NCI-H345 treated with DMSO at 0.1 percent for 48 hours (cell line): Measurements from ENCODE around the gene LUM.
"Not testable (repeated sequence)": the region's sequence is repeated elsewhere in the genome, so short reads cannot be mapped to it uniquely, and the experiment has no call there.

Experiments used
- DNase-seq: peaks from one replicate; lab custom pipeline; 2025; ENCODE audit not compliant: unreplicated experiment; lab: John Stamatoyannopoulos, UW

LUM gene

DNA sequence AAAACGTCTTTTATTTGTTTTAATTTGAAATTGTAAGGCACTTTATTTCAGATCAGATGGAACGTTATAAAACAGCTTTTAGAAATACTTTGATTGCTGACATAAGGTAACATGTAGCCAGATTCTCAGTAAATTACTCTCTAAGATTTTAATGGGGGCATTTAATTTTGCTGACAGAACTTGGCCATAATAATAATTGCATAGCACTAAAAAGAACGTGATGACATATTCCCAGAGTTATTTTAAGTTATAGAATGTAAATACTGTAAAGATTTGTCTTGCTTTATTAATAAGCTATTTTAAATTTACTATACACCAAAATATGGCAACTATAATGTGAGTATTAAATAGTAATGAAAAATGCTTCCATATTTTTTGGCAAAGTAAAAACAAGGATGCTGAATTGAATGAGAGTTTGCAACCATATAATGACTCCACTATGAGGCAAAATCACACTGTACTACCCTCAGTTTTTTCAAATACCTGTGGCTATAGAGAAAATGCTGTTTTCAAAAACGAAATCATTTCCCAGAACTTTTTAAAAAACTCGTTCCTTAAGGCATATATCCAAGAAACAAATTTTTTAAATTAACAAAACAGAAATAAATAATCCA is 876 bp downstream of the LUM start:
- DNase-seq = no peak

- DNase-seq = no peak
Measured at GRCh38 chr12:91109581-91110310, 1.5 kb downstream of the LUM start.

DNA sequence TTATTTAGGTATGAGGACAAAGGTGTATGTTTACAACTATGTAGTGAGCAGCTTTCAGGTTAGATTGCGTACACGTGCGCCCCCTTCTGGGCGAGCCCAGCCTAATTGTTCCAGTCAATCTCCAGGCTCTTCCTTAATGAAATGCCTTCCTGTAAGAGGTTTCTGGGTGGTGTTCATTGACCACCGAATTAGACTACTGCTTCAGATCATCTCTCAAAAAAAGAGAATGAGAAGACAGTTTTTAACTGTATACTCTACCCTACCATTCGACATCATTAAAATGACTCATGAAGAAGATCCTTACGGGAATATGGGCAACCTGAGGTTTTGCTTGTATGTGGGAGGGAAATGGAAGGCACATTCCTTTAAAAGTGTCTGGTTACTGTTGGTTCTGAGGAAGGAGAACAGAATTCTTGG is 2.1 kb downstream of the LUM start:
- DNase-seq = no peak

GRCh38 chr12:91108196-91108755 is 3.0 kb downstream of the LUM start:
- DNase-seq = no peak

DNA sequence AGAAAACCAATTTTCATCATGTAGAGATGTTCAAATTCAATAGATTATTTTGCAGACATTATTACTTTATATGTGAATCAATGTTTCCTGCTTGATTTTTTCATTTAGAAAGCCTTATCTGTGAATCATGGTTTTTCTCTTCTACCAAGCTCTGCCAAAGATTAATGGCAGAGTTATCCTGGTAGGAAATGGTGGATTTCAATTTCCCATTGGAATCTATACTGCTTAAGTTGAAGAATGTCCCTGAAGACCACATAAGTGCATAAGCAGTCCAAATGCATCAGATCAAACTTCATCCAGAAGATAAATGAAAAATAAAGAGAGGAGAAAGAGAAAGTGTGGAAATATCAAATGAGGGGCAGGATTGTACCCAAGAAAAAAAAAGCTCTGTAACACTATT is 5.0 kb downstream of the LUM start:
- no peak for DNase-seq

GRCh38 chr12:91105807-91106206 is 5.5 kb downstream of the LUM start:
- DNase-seq = no peak

- no peak for DNase-seq
Measured at GRCh38 chr12:91104812-91105466, 6.4 kb downstream of the LUM start.

DNA sequence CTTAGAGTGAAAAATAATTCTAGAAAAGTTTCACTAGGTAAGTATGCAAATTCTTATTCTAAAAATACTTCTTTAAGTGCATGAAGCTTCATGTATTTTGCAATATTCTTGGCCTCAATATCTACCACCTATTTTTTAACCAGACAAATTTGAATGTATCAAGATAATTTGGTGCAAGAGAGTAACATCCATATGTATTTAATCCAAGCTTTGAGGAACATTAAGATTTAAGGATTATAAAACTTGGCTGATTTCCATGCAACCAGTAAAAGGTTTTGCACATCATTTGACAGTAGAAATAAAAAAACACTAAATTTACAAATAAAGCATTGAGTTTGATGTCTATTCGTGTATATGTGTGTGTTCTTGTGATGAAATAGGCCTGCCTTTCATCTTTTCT is 7.7 kb downstream of the LUM start:
- DNase-seq = no peak

DNA sequence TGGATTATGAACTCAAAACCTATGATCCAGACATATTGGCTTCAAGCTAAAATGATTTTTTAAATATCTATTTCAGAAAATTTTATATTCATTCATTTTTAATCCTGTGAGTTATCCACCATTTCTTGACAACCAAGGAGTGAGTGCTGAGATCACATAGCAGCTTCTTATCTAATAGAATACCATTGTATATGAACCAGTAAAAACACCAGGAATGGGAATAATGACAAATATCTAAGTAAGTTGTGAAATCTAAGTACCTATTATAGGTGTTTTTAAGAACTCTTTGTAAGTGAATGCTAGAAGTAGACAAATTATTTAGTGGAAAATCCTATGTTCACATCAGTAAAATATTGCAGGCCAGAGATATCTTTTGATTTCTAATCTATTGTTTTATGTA is 8.2 kb downstream of the LUM start:
- no peak for DNase-seq

DNA sequence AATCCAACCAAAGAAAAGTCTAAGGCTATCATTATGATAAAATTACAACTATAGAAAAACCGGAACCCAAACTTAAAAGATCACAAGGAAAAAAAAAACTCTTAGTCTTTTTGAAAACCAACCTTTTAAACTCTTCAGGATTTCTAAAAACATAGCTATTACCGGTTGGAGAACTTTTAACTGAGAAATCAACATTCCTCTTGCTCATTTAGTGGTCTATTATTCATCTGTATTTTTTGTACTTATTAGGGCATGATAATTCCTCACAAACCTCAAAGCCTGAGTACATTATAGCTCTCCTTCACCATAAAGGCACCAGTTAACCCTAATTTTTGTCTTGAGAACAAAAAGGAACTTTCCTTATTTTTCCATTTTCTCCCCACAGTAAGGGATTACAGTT is 10.4 kb downstream of the LUM start:
- no peak for DNase-seq

DNA sequence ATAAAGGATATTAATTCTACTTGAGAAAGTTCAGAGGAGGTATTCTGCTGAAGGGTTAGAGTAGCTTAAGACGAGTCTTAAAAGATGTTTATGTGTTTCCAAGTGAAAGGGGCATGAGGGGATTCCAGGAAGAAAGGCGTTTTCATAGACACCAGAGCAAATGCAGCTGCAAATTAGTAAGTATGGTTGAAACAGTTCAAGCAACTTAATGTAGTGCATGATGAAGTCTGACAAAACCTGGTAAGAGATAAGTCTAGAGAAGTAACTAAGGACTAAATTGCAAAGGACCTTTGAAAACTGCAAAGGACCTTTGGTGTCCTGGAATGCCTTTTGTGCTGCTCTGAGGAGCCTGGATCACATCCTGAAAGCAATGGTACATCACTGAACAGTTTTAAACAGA is 11.5 kb downstream of the LUM start:
- no peak for DNase-seq

GRCh38 chr12:91099341-91099740 is 12.0 kb downstream of the LUM start:
- no peak for DNase-seq

- no peak for DNase-seq
Measured at GRCh38 chr12:91098941-91099340, 12.4 kb downstream of the LUM start.

DNA sequence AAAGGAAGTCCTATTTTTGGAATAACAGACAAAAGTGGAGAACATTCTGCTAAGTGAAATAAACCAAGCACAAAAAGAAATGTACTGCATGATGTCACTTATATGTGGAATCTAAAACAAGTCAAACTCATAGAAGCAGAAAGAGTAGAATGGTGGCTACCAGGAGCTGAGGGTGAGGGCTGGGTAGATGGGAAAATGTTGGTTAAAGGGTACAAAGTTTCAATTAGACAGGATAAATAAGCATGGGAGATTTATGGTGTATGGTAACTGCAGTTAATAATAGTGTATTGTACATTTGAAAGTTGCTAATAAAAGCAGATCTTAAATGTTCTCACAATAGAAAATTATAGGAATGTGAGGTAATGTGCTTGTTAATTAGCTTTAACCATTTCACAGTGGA is 12.8 kb downstream of the LUM start:
- DNase-seq = no peak

- DNase-seq = no peak
Measured at GRCh38 chr12:91094957-91095356, 16.3 kb downstream of the LUM start.

DNA sequence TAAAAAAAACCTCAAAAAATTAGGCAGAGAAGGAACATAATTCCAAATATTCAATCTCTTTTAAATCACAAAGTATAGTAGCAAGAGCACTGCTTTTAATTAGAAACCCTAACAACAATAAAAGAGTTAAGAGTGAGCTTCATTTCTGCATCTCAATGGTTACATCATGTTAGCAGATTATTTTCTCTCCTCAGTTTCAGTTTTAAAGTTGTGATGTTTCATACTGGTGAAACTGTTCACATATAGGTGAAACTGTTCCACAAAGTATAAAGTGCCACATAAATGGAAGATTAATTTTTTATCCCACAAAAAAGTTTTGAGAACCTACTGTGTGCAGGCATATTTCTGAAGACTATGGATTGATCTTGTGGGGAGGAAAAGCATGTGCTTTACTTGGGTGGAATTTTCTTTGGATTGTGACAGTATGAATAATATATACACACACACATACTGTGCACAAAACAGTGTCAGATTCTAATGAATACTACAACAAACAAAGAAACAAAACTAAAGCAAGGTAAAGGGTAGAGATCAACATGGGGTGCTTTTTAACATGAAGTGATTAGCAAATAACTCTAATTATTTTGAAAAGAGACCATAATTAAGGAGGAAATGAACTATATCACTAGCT is 17.1 kb downstream of the LUM start:
- DNase-seq = no peak

DNA sequence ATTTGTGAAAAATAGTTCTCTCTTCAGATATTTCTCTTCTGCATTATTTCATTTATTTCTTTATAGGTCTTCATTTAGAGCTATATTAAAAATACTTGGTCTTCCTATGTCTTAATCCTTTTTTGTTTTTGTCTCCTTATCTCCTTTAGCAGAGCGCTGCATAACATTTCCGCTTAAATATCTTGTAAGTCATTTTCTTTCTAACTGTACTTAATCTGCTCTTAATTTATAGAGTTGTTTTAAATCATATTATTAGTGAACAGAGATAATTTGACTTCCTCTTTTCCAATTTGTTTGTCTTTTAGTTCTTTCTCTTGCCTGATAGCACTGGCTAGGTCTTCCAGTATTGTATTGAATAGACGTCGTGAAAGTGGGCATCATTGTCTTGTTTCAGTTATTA is 18.0 kb downstream of the LUM start:
- DNase-seq = no peak

GRCh38 chr12:91091916-91092715 is 19.2 kb downstream of the LUM start:
- DNase-seq = no peak

DNA sequence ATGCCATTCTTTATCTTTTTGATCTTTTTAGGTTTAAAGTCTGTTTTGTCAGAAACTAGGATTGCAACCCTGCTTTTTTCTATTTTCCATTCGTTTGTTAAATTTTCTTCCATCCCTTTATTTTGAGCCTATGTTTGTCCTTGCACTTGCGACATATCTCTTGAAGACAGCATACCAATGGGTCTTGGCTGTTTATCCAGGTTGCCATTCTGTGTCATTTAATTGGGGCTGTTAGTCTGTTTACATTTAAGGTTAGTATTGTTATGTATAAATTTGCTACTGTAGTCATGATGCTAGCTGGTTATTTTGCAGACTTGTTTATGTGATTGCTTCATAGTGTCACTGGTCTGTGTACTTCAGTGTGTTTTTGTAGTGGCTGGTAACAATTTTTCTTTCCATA is 21.3 kb downstream of the LUM start:
- DNase-seq = not testable (repeated sequence)

GRCh38 chr12:91080041-91080440 is 31.3 kb downstream of the LUM start:
- DNase-seq = no peak

DNA sequence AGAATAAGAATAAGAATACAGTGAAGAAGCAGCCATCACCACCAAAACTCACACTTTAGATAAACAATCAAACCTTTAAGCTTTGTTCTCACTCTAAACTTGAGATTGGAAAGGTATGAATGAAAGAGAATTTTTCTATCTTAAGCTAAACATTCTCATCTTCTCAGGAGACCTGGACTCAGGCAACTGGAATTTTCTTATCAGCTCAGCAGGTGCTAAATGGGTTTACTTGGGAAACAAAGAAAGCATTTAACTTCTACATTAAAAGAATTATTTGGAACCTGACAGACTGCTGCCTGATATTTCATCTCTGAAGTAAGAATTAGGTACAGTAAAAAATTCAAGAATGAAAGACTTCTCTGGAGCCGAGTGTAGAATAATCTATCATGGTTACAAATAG is 32.8 kb downstream of the LUM start:
- DNase-seq = no peak
